HG03064 (cell line): ENCODE results near the gene INO80E.
"Not testable (repeated sequence)": the region's sequence is repeated elsewhere in the genome, so short reads cannot be mapped to it uniquely, and the experiment has no call there.

ENCODE experiments used
- ATAC-seq: cut with Tn5 transposase; IDR thresholded peaks from one replicate; pipeline ENCODE4 v1.9.1; 2021; ENCODE audit warnings: low read depth; ENCODE audit not compliant: unreplicated experiment

Gene INO80E

DNA sequence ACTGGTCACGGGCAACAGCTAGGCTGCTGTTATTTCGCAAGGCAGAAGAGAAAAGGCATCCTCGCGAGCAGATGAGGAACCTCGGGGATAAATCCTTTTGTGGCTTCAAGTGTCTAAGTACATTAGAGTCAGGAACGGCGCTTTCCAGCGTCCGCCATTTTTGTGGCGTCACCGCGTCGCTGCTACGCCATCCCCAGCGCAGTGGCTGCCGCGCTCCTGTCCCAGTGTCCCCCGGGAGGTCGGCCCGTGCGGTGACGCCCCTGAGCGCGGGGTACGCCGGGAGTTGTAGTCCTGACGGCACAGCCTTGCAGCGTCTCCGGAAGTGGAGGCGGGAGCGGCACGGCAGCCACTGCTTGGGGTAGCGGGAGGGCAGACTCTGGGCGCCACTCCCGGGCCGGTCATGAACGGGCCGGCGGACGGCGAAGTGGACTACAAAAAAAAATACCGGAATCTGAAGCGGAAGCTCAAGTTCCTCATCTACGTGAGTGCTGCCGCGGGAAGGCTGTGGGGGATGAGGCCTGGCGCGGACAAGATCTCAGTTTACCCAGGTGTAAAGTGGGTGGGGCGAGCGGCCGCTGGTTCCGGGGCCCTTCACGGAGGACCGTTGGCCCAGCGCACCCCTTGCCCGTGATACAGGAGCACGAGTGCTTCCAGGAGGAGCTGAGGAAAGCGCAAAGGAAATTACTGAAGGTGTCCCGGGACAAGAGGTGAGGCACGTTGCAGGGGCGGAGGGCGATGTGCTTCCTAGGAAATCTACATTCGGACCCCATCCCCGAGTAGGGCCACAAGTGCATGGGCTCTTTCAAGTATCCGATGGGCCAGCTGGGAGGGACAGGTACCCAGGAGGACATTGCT lies at the start of gene INO80E:
Gene INO80E, plus strand, starts transcription at position 331 of the 855 bp plus-strand sequence. Its CDS starts 70 bp downstream, at position 401.
- peak; percentile 76 for ATAC-seq

GRCh38 chr16:29947897-29948296 lies 48.1 kb upstream of the INO80E start:
- ATAC-seq: no peak

GRCh38 chr16:29950806-29951461 lies 45.1 kb upstream of the INO80E start:
- no peak for ATAC-seq

GRCh38 chr16:29951625-29952365 lies 44.2 kb upstream of the INO80E start:
- no peak for ATAC-seq

- no peak for ATAC-seq
Observed at GRCh38 chr16:29958756-29959155, 37.3 kb upstream of the INO80E start.

DNA sequence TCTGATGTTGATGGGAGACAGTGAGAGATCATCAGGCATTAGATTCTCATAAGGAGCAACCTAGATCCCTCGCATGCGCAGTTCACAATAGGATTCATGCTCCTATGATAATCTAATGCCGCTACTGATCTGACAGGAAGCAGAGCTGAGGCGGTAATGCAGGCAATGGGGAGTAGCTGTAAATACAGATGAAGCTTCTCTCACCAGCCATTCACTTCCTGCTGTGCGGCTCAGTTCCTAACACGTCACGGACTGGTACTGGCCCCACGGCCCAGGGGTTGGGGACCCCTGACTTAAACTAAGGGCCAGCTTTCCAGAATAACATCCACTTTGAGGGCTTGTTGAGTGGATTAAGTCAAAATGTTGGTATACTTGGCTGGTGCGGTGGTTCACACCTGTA lies 36.7 kb upstream of the INO80E start:
- no peak for ATAC-seq

- ATAC-seq: not testable (repeated sequence)
Observed at GRCh38 chr16:29959821-29960220, 36.2 kb upstream of the INO80E start.

GRCh38 chr16:29961127-29961478 lies 34.9 kb upstream of the INO80E start:
- no peak for ATAC-seq

DNA sequence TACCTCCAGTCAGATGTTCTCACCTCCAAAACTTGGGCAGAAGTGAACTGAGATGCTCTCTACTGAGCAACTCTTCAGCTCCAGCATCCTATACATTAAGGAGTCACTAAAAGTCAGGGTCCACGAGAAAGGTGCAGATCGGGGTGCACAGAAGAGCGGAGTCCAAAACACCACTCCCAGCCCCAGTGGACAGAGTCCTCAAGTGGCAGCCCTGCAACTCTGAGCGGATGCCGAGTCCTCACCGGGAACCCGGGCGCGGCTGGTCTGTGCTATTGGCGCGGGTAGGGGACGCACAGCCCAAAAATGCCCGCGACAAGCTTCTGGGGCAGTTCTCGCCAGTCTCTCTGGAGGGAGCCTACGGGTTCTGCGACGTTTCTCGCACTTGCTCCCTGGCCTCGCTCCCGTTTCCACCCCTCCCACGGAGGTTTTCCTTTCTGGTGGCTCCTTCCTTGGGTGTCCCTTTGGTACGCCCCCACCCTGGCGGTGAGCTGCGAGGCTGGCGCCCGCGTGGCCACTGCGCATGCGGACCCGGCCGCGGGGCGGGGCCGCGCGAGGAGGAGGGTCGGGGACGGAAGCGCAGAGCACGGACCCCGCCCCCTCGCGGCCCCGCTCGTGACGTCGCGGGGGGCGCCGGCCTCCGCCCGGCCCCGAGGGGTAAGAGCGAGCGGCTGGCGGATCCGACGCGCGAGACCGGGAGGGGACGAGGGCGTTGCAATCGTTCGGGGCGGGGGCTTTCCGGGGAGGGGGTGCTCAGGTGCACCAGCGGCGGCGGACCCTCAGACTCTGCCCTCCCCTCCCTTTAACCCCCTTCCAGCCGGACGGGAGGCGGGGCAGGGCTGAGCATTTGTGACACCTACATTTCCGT lies 34.3 kb upstream of the INO80E start, which contains the start of gene TMEM219:
Gene TMEM219, plus strand, starts transcription at position 601 of the 865 bp plus-strand sequence. CDS start 1,065 bp downstream, outside the sequence.
- ATAC-seq: peak; percentile 78

GRCh38 chr16:29962344-29962994 lies 33.6 kb upstream of the INO80E start:
- ATAC-seq: no peak

DNA sequence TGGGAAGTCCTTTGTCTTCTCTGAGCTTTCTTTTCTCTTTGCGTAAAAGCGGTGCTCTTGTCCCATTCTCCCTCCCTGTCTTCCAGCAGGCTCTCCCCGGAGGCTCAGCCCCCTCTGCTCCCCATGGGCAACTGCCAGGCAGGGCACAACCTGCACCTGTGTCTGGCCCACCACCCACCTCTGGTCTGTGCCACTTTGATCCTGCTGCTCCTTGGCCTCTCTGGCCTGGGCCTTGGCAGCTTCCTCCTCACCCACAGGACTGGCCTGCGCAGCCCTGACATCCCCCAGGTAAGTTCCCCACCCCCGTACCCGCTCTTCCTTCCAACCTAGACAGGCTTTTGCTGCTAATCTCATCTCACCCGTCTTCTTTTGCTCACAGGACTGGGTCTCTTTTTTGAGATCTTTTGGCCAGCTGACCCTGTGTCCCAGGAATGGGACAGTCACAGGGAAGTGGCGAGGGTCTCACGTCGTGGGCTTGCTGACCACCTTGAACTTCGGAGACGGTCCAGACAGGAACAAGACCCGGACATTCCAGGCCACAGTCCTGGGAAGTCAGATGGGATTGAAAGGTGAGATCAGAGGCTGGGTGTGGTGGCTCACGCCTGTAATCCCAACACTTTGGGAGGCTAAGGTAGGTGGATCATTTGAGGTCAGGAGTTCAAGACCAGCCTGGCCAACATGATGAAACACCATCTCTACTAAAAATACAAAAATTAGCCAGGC lies 32.9 kb upstream of the INO80E start:
- ATAC-seq: no peak

GRCh38 chr16:29968205-29968604 lies 27.8 kb upstream of the INO80E start:
- ATAC-seq: no peak

- no peak for ATAC-seq
Observed at GRCh38 chr16:29971304-29971703, 24.7 kb upstream of the INO80E start.

DNA sequence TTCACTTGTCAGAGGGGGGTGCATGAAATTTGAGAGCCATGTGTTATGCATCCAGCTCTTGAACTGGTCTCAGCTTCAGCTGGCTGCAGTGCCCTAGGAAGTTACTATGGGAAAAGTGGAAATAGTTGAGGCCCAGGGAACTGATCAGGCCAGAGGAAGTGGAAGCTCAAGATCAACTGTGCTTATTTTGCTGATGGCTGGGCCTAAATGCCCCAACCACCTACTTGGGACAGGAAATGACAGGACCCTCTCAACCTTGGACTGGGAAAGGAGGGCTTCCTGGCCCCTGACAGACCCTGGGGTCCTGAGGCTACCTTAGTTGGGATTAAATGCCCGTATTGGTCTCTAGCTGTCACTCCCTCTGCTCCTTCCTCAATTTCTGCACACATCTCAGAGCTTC lies 23.5 kb upstream of the INO80E start:
- no peak for ATAC-seq

GRCh38 chr16:29972992-29973383 lies 23.1 kb upstream of the INO80E start:
- ATAC-seq: no peak

GRCh38 chr16:29973384-29974246 lies 22.4 kb upstream of the INO80E start, which contains the start of gene TAOK2:
TAOK2 (plus strand) TSS chr16:29973868; CDS start chr16:29977773, 3,905 bp downstream.
- ATAC-seq: peak; percentile 79

GRCh38 chr16:29974291-29975133 lies 21.5 kb upstream of the INO80E start:
- no peak for ATAC-seq
